Right kidney (tissue), 1 donor: Measurements from ENCODE around the gene HSPA12A.
A peak's percentile ranks its signal among the peaks of the same experiment; 100 is the strongest.
"Not testable (repeated sequence)": the region's sequence is repeated elsewhere in the genome, so short reads cannot be mapped to it uniquely, and the experiment has no call there.

ENCODE experiments used
- DNase-seq: peaks from one replicate; pipeline ENCODE4 v3.0.0-alpha.2; 2016

Gene HSPA12A

GRCh38 chr10:116715839-116716377, 26.5 kb downstream of the HSPA12A start:
- DNase-seq: no peak

GRCh38 chr10:116715341-116715740, 27.0 kb downstream of the HSPA12A start:
- no peak for DNase-seq

GRCh38 chr10:116713846-116714245, 28.5 kb downstream of the HSPA12A start:
- DNase-seq: no peak

GRCh38 chr10:116712989-116713543, 29.3 kb downstream of the HSPA12A start:
- DNase-seq: no peak

- no peak for DNase-seq
These were observed 29.8 kb downstream of the HSPA12A start for GRCh38 chr10:116712519-116712918.

- DNase-seq: not testable (repeated sequence)
These were observed 30.6 kb downstream of the HSPA12A start for GRCh38 chr10:116711803-116712202.

GRCh38 chr10:116710076-116710475, 32.3 kb downstream of the HSPA12A start:
- DNase-seq: no peak

GRCh38 chr10:116708877-116709276, 33.5 kb downstream of the HSPA12A start:
- DNase-seq: no peak

GRCh38 chr10:116708391-116708821, 34.0 kb downstream of the HSPA12A start:
- DNase-seq: no peak

- DNase-seq: no peak
These were observed 34.4 kb downstream of the HSPA12A start for GRCh38 chr10:116707981-116708380.

- no peak for DNase-seq
These were observed 36.1 kb downstream of the HSPA12A start for GRCh38 chr10:116706281-116706680.

- DNase-seq: no peak
These were observed 36.9 kb downstream of the HSPA12A start for GRCh38 chr10:116705498-116705897.

GRCh38 chr10:116704926-116705325, 37.4 kb downstream of the HSPA12A start:
- DNase-seq: no peak

- DNase-seq: no peak
These were observed 40.2 kb downstream of the HSPA12A start for GRCh38 chr10:116702165-116702564.

GRCh38 chr10:116699471-116700150, 42.8 kb downstream of the HSPA12A start:
- no peak for DNase-seq

- no peak for DNase-seq
These were observed 43.3 kb downstream of the HSPA12A start for GRCh38 chr10:116699049-116699448.

- no peak for DNase-seq
These were observed 44.0 kb downstream of the HSPA12A start for GRCh38 chr10:116698364-116698763.

- DNase-seq: no peak
These were observed 44.5 kb downstream of the HSPA12A start for GRCh38 chr10:116697816-116698215.

GRCh38 chr10:116696919-116697318, 45.4 kb downstream of the HSPA12A start:
- DNase-seq: no peak

GRCh38 chr10:116694927-116695268, 47.5 kb downstream of the HSPA12A start:
- no peak for DNase-seq

GRCh38 chr10:116694243-116694926, 48.0 kb downstream of the HSPA12A start:
- peak; percentile 53 for DNase-seq

GRCh38 chr10:116692225-116692624, 50.1 kb downstream of the HSPA12A start:
- DNase-seq: no peak

GRCh38 chr10:116691635-116692034, 50.7 kb downstream of the HSPA12A start:
- no peak for DNase-seq
